ENCODE measurements around the gene CD300A. TPM values are rescaled to one million over a fixed set of nuclear protein-coding genes. Genes with fewer than 3 reads are reported as not detected.

The CD300A gene
- total RNA-seq, 2 donors from 2014 or later = not detected

- Histone ChIP-seq H3K27ac (ENCODE audit: low read depth, low read length) (no peak overlapping the region), H3K9me3 (ENCODE audit: control insufficient read depth, low read length) (no peaks in the 10 kb centered on the region), H3K4me1 (ENCODE audit: control insufficient read depth, insufficient read depth, low read length) (peaks cover 5% of the 10 kb centered on the region), H3K4me3 (ENCODE audit: low read length) (no peak overlapping the region), H3K27me3 (ENCODE audit: control insufficient read depth, insufficient read depth, low read length, poor library complexity, severe bottlenecking) (no peaks in the 10 kb centered on the region), H3K36me3 (ENCODE audit: control insufficient read depth, insufficient read depth, low read length) (no peaks in the 10 kb centered on the region), H3K9ac (ENCODE audit: extremely low read depth, low read length, poor library complexity, severe bottlenecking) (no peak overlapping the region)
- Mint-ChIP-seq H3K27me3 (ENCODE audit: insufficient read depth) (no peaks in the 10 kb centered on the region), H3K4me3 (no peak overlapping the region), H3K27ac (no peak overlapping the region), H3K9me3 (no peaks in the 10 kb centered on the region), H3K36me3 (ENCODE audit: low read depth) (no peaks in the 10 kb centered on the region), H3K4me1 (peaks cover 14% of the 10 kb centered on the region)
- TF ChIP-seq CTCF (conservative IDR thresholded peaks at IDR 0.05) = no peak
- no peak for DNase-seq
- WGBS, 2 experiments (ENCODE audit: insufficient coverage in 1 of 2, insufficient read length in 1 of 2) = 60 to 63% methylated on average over 11 to 20 of the region's 21 CpGs
Observed at GRCh38 chr17:74467221-74467951, 952 bp downstream of the CD300A start.

- Mint-ChIP-seq H3K27me3 (ENCODE audit: insufficient read depth) (peaks cover 11% of the 10 kb centered on the region), H3K27ac (no peak overlapping the region), H3K36me3 (ENCODE audit: low read depth) (no peaks in the 10 kb centered on the region), H3K9me3 (peaks cover 16% of the 10 kb centered on the region), H3K4me1 (peaks cover 6% of the 10 kb centered on the region), H3K4me3 (no peak overlapping the region)
- no peaks in the 10 kb centered on the region for H3K27me3 ChIP-seq (ENCODE audit: control insufficient read depth, insufficient read depth, low read length, poor library complexity, severe bottlenecking)
- H3K9me3 ChIP-seq (ENCODE audit: control insufficient read depth, low read length) = peaks cover 14% of the 10 kb centered on the region
- no peaks in the 10 kb centered on the region for H3K36me3 ChIP-seq (ENCODE audit: control insufficient read depth, insufficient read depth, low read length)
- no peak overlapping the region for H3K9ac ChIP-seq (ENCODE audit: extremely low read depth, low read length, poor library complexity, severe bottlenecking)
- 93 to 100% methylated on average over 3 of the region's 3 CpGs for WGBS, 2 experiments (ENCODE audit: insufficient coverage in 1 of 2, insufficient read length in 1 of 2)
- no peaks in the 10 kb centered on the region for H3K4me1 ChIP-seq (ENCODE audit: control insufficient read depth, insufficient read depth, low read length)
- H3K27ac ChIP-seq (ENCODE audit: low read depth, low read length) = no peak overlapping the region
- no peak overlapping the region for H3K4me3 ChIP-seq (ENCODE audit: low read length)
- DNase-seq = no peak
- TF ChIP-seq CTCF (conservative IDR thresholded peaks at IDR 0.05) = no peak
Observed at GRCh38 chr17:74471341-74471740, 4.9 kb downstream of the CD300A start.

- H3K4me1 ChIP-seq (ENCODE audit: control insufficient read depth, insufficient read depth, low read length) = no peaks in the 10 kb centered on the region
- no peak overlapping the region for H3K4me3 Mint-ChIP-seq
- H3K36me3 ChIP-seq (ENCODE audit: control insufficient read depth, insufficient read depth, low read length) = no peaks in the 10 kb centered on the region
- H3K9me3 Mint-ChIP-seq = peaks cover 24% of the 10 kb centered on the region
- no peak overlapping the region for H3K27ac Mint-ChIP-seq
- H3K9me3 ChIP-seq (ENCODE audit: control insufficient read depth, low read length) = peaks cover 14% of the 10 kb centered on the region
- peaks cover 18% of the 10 kb centered on the region for H3K27me3 Mint-ChIP-seq (ENCODE audit: insufficient read depth)
- H3K4me1 Mint-ChIP-seq = no peaks in the 10 kb centered on the region
- DNase-seq = no peak
- H3K27me3 ChIP-seq (ENCODE audit: control insufficient read depth, insufficient read depth, low read length, poor library complexity, severe bottlenecking) = no peaks in the 10 kb centered on the region
- H3K4me3 ChIP-seq (ENCODE audit: low read length) = no peak overlapping the region
- WGBS, 2 experiments (ENCODE audit: insufficient coverage in 1 of 2, insufficient read length in 1 of 2) = 90% methylated on average over 4 of the region's 4 CpGs; no CpG with 5 or more reads in 1 of the 2 experiments
- no peaks in the 10 kb centered on the region for H3K36me3 Mint-ChIP-seq (ENCODE audit: low read depth)
- H3K9ac ChIP-seq (ENCODE audit: extremely low read depth, low read length, poor library complexity, severe bottlenecking) = no peak overlapping the region
- no peak for TF ChIP-seq CTCF (conservative IDR thresholded peaks at IDR 0.05)
- H3K27ac ChIP-seq (ENCODE audit: low read depth, low read length) = no peak overlapping the region
Observed at GRCh38 chr17:74472890-74473289, 6.5 kb downstream of the CD300A start.

All from endodermal cell (in vitro differentiated cells).